Chondrocyte (in vitro differentiated cells): Measurements from ENCODE around the gene TOR3A. TPM values are rescaled to one million over a fixed set of nuclear protein-coding genes. Genes with fewer than 3 reads are reported as not detected.
"Not testable (repeated sequence)": the region's sequence is repeated elsewhere in the genome, so short reads cannot be mapped to it uniquely, and the experiment has no call there.

ENCODE experiments used
- DNase-seq: peaks from one replicate; pipeline ENCODE4 v3.0.0; 2021; ENCODE audit warnings: mixed read lengths, low spot score
- H3K27ac Mint-ChIP-seq: one replicate; pipeline ENCODE4 v1.8.0; 2021; ENCODE audit warnings: mild to moderate bottlenecking, moderate library complexity, mixed read lengths; ENCODE audit not compliant: unreplicated experiment
- H3K27me3 Mint-ChIP-seq: 2 replicates; pipeline ENCODE4 v1.8.0; 2021; ENCODE audit warnings: low read depth, mixed read lengths
- H3K36me3 Mint-ChIP-seq: 2 replicates; pipeline ENCODE4 v1.8.0; 2021; ENCODE audit warnings: low read depth, mixed read lengths
- H3K4me1 Mint-ChIP-seq: 2 replicates; pipeline ENCODE4 v1.8.0; 2021; ENCODE audit warnings: low read depth, mild to moderate bottlenecking, mixed read lengths
- H3K4me3 Mint-ChIP-seq: one replicate; pipeline ENCODE4 v1.8.0; 2021; ENCODE audit warnings: mild to moderate bottlenecking, moderate library complexity, mixed read lengths; ENCODE audit not compliant: unreplicated experiment
- H3K9me3 Mint-ChIP-seq: 2 replicates; pipeline ENCODE4 v1.8.0; 2021; ENCODE audit warnings: low read depth, mixed read lengths
- total RNA-seq: library from RNA; stranded (reverse); gene quantifications from 3 replicates; pipeline ENCODE4 v1.2.1, GENCODE V29; 2021
- TF ChIP-seq, protein P1 (sequence below): fragments of 200-600 bp; sonication (generic); IDR thresholded peaks from 2 replicates; pipeline ENCODE4 v1.5.0; 2021; ENCODE audit warnings: antibody characterized with exemption, mild to moderate bottlenecking, moderate library complexity

The TOR3A gene
- total RNA-seq, 1 donor from 2014 or later = 17.9 TPM

DNA sequence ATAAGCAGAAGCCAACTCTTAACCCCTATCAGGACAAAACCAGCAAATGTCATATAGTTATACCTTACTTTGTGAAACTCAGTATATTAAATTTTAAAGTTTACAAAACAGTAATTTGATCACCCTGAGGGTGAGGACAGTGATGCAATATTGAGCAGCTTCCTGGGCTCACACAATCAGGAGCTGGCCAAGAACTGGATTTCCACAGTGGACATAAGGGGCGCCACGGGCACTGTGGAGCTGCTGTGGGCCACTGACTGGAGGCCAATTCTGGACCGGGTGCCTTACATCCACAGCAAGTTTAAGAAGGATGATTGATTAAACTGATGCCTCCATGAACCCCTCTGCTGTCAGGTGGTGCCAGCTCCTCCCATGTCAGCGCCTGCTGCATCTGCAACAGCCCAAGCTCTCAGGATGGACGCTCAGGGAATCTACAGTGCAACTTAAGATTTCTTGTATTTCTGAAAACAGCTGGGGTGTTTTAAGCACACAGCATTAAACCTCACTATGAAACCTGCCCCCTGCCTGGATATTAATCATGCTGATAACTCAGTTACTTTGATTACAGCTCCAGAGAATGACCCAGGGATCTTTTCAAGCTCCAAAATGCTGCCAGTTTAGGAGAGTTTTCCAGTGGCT lies 55.9 kb downstream of the TOR3A start:
- DNase-seq = no peak
- Mint-ChIP-seq H3K4me1 (peaks cover 43% of the 10 kb centered on the region), H3K9me3 (no peaks in the 10 kb centered on the region), H3K27me3 (no peaks in the 10 kb centered on the region), H3K4me3 (no peak overlapping the region), H3K27ac (peak overlapping the region; percentile 49), H3K36me3 (peaks cover 4% of the 10 kb centered on the region)
- TF ChIP-seq, protein P1, sequence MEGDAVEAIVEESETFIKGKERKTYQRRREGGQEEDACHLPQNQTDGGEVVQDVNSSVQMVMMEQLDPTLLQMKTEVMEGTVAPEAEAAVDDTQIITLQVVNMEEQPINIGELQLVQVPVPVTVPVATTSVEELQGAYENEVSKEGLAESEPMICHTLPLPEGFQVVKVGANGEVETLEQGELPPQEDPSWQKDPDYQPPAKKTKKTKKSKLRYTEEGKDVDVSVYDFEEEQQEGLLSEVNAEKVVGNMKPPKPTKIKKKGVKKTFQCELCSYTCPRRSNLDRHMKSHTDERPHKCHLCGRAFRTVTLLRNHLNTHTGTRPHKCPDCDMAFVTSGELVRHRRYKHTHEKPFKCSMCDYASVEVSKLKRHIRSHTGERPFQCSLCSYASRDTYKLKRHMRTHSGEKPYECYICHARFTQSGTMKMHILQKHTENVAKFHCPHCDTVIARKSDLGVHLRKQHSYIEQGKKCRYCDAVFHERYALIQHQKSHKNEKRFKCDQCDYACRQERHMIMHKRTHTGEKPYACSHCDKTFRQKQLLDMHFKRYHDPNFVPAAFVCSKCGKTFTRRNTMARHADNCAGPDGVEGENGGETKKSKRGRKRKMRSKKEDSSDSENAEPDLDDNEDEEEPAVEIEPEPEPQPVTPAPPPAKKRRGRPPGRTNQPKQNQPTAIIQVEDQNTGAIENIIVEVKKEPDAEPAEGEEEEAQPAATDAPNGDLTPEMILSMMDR = no peak

DNA sequence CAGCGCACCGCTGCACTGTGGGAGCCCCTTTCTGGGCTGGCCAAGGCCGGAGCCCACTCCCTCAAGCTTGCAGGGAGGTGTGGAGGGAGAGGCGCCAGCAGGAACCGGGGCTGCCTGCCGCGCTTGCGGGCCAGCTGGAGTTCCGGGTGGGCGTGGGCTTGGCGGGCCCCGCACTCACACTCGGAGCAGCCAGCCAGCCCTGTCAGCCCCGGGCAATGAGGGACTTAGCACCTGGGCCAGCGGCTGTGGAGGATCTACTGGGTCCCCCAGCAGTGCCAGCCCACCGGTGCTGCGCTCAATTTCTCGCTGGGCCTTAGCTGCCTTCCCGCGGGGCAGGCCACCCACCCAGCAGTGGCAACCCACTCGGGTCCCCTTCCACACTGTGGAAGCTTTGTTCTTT lies 56.9 kb downstream of the TOR3A start:
- H3K27ac Mint-ChIP-seq, H3K36me3 Mint-ChIP-seq, H3K4me3 Mint-ChIP-seq, H3K27me3 Mint-ChIP-seq, H3K9me3 Mint-ChIP-seq, DNase-seq: not testable (repeated sequence)
- H3K4me1 Mint-ChIP-seq = peaks cover 49% of the 10 kb centered on the region

- peaks cover 2% of the 10 kb centered on the region for H3K36me3 Mint-ChIP-seq
- peaks cover 59% of the 10 kb centered on the region for H3K4me1 Mint-ChIP-seq
- no peaks in the 10 kb centered on the region for H3K9me3 Mint-ChIP-seq
- TF ChIP-seq, protein P1 = no peak
- H3K27me3 Mint-ChIP-seq = no peaks in the 10 kb centered on the region
- peak overlapping the region; percentile 96 for H3K27ac Mint-ChIP-seq
- H3K4me3 Mint-ChIP-seq = peak overlapping the region; percentile 70
- no peak for DNase-seq
These were observed 59.9 kb downstream of the TOR3A start for GRCh38 chr1:179141592-179142251.

- Mint-ChIP-seq H3K36me3 (peaks cover 2% of the 10 kb centered on the region), H3K27me3 (no peaks in the 10 kb centered on the region), H3K4me3 (peak overlapping the region; percentile 70), H3K9me3 (no peaks in the 10 kb centered on the region), H3K4me1 (peaks cover 57% of the 10 kb centered on the region), H3K27ac (peak overlapping the region; percentile 96)
- TF ChIP-seq, protein P1 = no peak
- DNase-seq = no peak
These were observed 61.0 kb downstream of the TOR3A start for GRCh38 chr1:179142889-179143299.

DNA sequence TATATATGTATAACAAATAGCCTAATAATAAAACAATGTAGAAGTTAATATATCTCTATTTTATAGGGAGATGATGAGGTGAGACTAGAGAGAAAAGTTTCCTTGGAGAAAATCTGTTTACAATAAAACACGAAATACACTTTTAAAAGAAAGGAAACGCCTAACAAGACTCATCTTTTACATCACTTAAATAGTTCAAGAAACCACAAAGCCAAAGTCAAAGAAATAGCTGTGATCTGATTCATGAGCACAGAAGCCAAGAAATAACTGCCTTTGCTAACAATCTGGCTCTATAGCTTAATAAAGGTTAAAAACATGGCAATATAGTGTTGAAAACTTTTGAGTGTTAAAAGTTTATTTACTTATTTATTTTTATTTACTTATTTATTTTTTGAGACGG lies 61.5 kb downstream of the TOR3A start:
- peaks cover 54% of the 10 kb centered on the region for H3K4me1 Mint-ChIP-seq
- H3K27ac Mint-ChIP-seq = peak overlapping the region; percentile 96
- peak overlapping the region; percentile 70 for H3K4me3 Mint-ChIP-seq
- no peak for DNase-seq
- H3K27me3 Mint-ChIP-seq = no peaks in the 10 kb centered on the region
- peaks cover 2% of the 10 kb centered on the region for H3K36me3 Mint-ChIP-seq
- TF ChIP-seq, protein P1 = no peak
- H3K9me3 Mint-ChIP-seq = no peaks in the 10 kb centered on the region
